Hepatocyte (in vitro differentiated cells): ENCODE data around the gene MANBA. TPM values are rescaled to one million over a fixed set of nuclear protein-coding genes. Genes with fewer than 3 reads are reported as not detected.

Experiments
- DNase-seq: peaks from one replicate; pipeline ENCODE4 v3.0.0-alpha.2; 2016; ENCODE audit warnings: low spot score
- H2AFZ ChIP-seq: fragments of 200-600 bp; sonication (generic); 2 replicates; pipeline ENCODE4 v1.6.0; 2016; ENCODE audit warnings: antibody characterized with exemption, mild to moderate bottlenecking
- H3K27ac ChIP-seq: fragments of 200-600 bp; sonication (generic); 2 replicates; pipeline ENCODE4 v1.5.1; 2016; ENCODE audit warnings: mild to moderate bottlenecking
- H3K27me3 ChIP-seq: fragments of 200-600 bp; sonication (generic); 2 replicates; pipeline ENCODE4 v1.6.1; 2016
- H3K36me3 ChIP-seq: fragments of 200-600 bp; sonication (generic); replicated peaks from 2 replicates; pipeline ENCODE4 v1.5.1; 2016; ENCODE audit warnings: low read depth; ENCODE audit not compliant: insufficient read depth
- H3K4me1 ChIP-seq: fragments of 200-600 bp; sonication (generic); 2 replicates; pipeline ENCODE4 v1.5.1; 2016; ENCODE audit warnings: mild to moderate bottlenecking, moderate library complexity; ENCODE audit not compliant: insufficient read depth
- H3K4me2 ChIP-seq: fragments of 200-600 bp; sonication (generic); 2 replicates; pipeline ENCODE4 v1.6.0; 2016
- H3K4me3 ChIP-seq: fragments of 200-600 bp; sonication (generic); 2 replicates; pipeline ENCODE4 v1.5.1; 2016; ENCODE audit warnings: mild to moderate bottlenecking
- H3K79me2 ChIP-seq: fragments of 200-600 bp; sonication (generic); 2 replicates; pipeline ENCODE4 v1.6.0; 2017; ENCODE audit warnings: mild to moderate bottlenecking
- H3K9me2 ChIP-seq: fragments of 200-600 bp; sonication (generic); replicated peaks from 2 replicates; pipeline ENCODE4 v1.6.0; 2017; ENCODE audit warnings: mild to moderate bottlenecking; ENCODE audit not compliant: insufficient read depth
- H3K9me3 ChIP-seq: fragments of 200-600 bp; sonication (generic); 2 replicates; pipeline ENCODE4 v1.5.1; 2016; ENCODE audit warnings: low read depth, mild to moderate bottlenecking
- H4K20me1 ChIP-seq: fragments of 200-600 bp; sonication (generic); 2 replicates; pipeline ENCODE4 v1.6.0; 2016; ENCODE audit warnings: mild to moderate bottlenecking; ENCODE audit not compliant: insufficient read depth, poor library complexity, severe bottlenecking
- EZH2 ChIP-seq: fragments of 200-600 bp; sonication (generic); IDR thresholded peaks from 2 replicates; pipeline ENCODE4 v1.6.1; 2016; ENCODE audit warnings: antibody characterized with exemption, mild to moderate bottlenecking, borderline replicate concordance
- EZH2phosphoT487 ChIP-seq: fragments of 200-600 bp; sonication (generic); IDR thresholded peaks from one replicate; pipeline ENCODE4 v1.6.1; 2018; ENCODE audit warnings: antibody characterized with exemption, mild to moderate bottlenecking, low read depth, moderate library complexity; ENCODE audit not compliant: unreplicated experiment, severe bottlenecking
- WGBS: methylation state at CpG from one replicate; pipeline ENCODE4 v1.1.6; 2016; ENCODE audit warnings: low lambda C conversion rate; ENCODE audit errors: missing lambda C conversion rate; 5-methylcytosine and 5-hydroxymethylcytosine counted together
- polyA plus RNA-seq: library from polyadenylated mRNA; unstranded; fragments of >200 nt; fragmentation: Nextera tagmentation; extraction: Ambion mirVana; gene quantifications from 2 replicates; pipeline ENCODE4 v1.2.1, GENCODE V29; 2016
- total RNA-seq: library from RNA; depleted of rRNA; stranded (reverse); fragments of >200 nt; gene quantifications from 2 replicates; pipeline ENCODE4 v1.2.3, GENCODE V29; 2014
- TF ChIP-seq, protein P1 (sequence below): fragments of 200-600 bp; sonication (generic); IDR thresholded peaks from 2 replicates; pipeline ENCODE4 v1.5.1; 2016; ENCODE audit warnings: antibody characterized with exemption, mild to moderate bottlenecking; ENCODE audit not compliant: poor library complexity

Gene MANBA
- total and polyA plus RNA-seq, 2 experiments from 2014 or later = 52.0 to 98.1 TPM

DNA sequence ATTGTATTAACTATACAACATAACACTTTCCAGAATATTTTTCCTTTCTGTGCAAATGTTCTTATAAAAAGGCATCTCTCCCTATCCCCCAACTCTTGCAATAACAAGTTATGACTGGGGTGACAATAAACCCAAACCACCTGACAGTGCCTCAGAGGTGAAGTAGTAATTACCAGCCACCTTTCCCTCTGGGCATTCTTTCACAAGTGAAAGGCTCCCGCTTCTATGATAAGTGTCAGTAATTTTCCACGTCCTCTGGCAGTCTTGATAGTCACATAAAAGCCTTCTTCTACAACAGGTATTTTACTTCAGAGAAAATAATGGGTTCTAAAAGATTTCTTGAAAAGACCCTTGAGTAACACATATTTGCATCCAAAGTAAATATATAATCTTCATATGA, 82.7 kb downstream of the MANBA start:
- H3K4me1 ChIP-seq = peaks cover 34% of the 10 kb centered on the region
- H3K4me3 ChIP-seq = no peak overlapping the region
- no peaks in the 10 kb centered on the region for H3K36me3 ChIP-seq
- TF ChIP-seq EZH2phosphoT487 (no peak), EZH2 (no peak)
- TF ChIP-seq, protein P1, sequence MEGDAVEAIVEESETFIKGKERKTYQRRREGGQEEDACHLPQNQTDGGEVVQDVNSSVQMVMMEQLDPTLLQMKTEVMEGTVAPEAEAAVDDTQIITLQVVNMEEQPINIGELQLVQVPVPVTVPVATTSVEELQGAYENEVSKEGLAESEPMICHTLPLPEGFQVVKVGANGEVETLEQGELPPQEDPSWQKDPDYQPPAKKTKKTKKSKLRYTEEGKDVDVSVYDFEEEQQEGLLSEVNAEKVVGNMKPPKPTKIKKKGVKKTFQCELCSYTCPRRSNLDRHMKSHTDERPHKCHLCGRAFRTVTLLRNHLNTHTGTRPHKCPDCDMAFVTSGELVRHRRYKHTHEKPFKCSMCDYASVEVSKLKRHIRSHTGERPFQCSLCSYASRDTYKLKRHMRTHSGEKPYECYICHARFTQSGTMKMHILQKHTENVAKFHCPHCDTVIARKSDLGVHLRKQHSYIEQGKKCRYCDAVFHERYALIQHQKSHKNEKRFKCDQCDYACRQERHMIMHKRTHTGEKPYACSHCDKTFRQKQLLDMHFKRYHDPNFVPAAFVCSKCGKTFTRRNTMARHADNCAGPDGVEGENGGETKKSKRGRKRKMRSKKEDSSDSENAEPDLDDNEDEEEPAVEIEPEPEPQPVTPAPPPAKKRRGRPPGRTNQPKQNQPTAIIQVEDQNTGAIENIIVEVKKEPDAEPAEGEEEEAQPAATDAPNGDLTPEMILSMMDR = no peak
- peak; percentile 36 for DNase-seq
- no peaks in the 10 kb centered on the region for H4K20me1 ChIP-seq
- no peak overlapping the region for H2AFZ ChIP-seq
- no peaks in the 10 kb centered on the region for H3K9me3 ChIP-seq
- H3K27me3 ChIP-seq = no peaks in the 10 kb centered on the region
- WGBS = 45% methylated on average over 2 of the region's 2 CpGs
- H3K9me2 ChIP-seq = no peaks in the 10 kb centered on the region
- H3K27ac ChIP-seq = peak overlapping the region; percentile 38
- no peaks in the 10 kb centered on the region for H3K79me2 ChIP-seq
- peak overlapping the region; percentile 27 for H3K4me2 ChIP-seq

DNA sequence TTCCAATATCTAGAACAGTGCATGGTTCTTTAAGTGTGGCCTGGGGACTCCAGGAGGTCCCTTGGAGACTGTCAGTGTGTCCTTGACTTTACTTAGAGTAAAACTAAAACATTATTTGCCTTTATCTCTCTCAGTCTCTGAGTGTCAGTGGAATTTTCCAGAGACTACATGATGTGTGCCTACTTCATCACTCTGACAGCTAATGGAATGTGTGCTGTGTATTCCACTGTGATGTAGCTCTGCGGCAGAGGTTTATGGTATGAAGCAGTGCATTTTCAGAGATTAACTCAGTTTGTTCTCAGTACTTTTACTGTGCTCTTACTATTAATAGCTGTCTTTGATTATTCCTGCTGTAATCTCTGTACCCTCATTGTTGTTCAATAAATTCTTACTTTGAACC, 85.6 kb downstream of the MANBA start:
- Histone ChIP-seq H3K27me3 (no peaks in the 10 kb centered on the region), H3K9me3 (no peaks in the 10 kb centered on the region), H3K4me1 (peaks cover 34% of the 10 kb centered on the region), H4K20me1 (no peaks in the 10 kb centered on the region), H2AFZ (no peak overlapping the region), H3K79me2 (no peaks in the 10 kb centered on the region), H3K9me2 (no peaks in the 10 kb centered on the region), H3K4me3 (no peak overlapping the region), H3K27ac (peak overlapping the region; percentile 86), H3K4me2 (peak overlapping the region; percentile 27), H3K36me3 (no peaks in the 10 kb centered on the region)
- peak; percentile 77 for DNase-seq
- WGBS = 25% methylated on average over 1 of the region's 1 CpG
- TF ChIP-seq EZH2 (no peak), EZH2phosphoT487 (no peak)
- TF ChIP-seq, protein P1 = no peak

DNA sequence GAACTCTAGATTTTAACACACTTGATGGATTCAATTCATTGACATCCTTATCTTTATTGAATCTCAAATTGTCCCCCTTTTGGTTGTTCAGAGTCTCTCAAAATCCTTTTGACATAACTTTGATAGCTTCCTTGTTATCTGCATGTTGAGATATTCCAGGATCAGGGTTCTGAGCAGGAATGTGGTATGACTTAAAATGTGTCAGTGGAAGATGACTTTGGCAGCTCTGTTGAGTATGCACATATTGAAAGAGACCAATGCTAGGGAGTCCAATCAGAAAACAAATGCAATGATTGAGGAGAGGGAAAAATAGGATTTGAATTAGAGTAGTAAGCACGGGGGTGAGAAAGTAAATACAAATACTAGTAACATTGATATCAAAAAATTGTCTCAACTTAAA, 93.8 kb downstream of the MANBA start:
- H2AFZ ChIP-seq = no peak overlapping the region
- no peak overlapping the region for H3K27ac ChIP-seq
- no peaks in the 10 kb centered on the region for H3K36me3 ChIP-seq
- DNase-seq = no peak
- no peaks in the 10 kb centered on the region for H3K9me2 ChIP-seq
- no peak overlapping the region for H3K4me2 ChIP-seq
- H3K79me2 ChIP-seq = no peaks in the 10 kb centered on the region
- TF ChIP-seq EZH2 = no peak
- TF ChIP-seq, protein P1 = no peak
- TF ChIP-seq EZH2phosphoT487 = no peak
- no peak overlapping the region for H3K4me3 ChIP-seq
- H4K20me1 ChIP-seq = no peaks in the 10 kb centered on the region
- H3K27me3 ChIP-seq = no peaks in the 10 kb centered on the region
- H3K9me3 ChIP-seq = no peaks in the 10 kb centered on the region
- WGBS = 89% methylated on average over 1 of the region's 1 CpG
- H3K4me1 ChIP-seq = no peaks in the 10 kb centered on the region

DNA sequence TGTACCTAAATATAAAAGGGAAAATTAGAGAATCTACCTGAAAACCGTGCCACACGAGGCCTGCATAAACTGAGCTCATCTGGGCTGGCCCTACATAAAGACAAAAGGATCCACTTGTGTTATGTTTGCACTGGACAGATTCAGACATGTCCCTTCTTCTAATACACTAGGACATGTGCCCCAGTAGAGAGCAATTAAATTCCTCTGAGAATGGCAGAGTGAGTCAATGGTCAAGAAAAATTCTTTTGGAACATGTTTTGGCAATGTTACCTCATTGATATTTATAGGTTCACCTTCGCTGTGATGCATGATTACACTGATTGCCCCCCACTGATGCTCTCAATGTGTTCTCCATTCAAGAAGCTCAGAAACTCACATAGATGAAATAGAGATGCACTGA, 95.2 kb downstream of the MANBA start:
- H3K27me3 ChIP-seq = no peaks in the 10 kb centered on the region
- WGBS = 92% methylated on average over 3 of the region's 3 CpGs
- H3K4me1 ChIP-seq = no peaks in the 10 kb centered on the region
- H3K4me2 ChIP-seq = no peak overlapping the region
- TF ChIP-seq EZH2 (no peak), EZH2phosphoT487 (no peak)
- TF ChIP-seq, protein P1 = no peak
- no peak for DNase-seq
- H3K27ac ChIP-seq = no peak overlapping the region
- no peaks in the 10 kb centered on the region for H4K20me1 ChIP-seq
- no peak overlapping the region for H2AFZ ChIP-seq
- no peaks in the 10 kb centered on the region for H3K79me2 ChIP-seq
- no peak overlapping the region for H3K4me3 ChIP-seq
- no peaks in the 10 kb centered on the region for H3K9me3 ChIP-seq
- no peaks in the 10 kb centered on the region for H3K9me2 ChIP-seq
- no peaks in the 10 kb centered on the region for H3K36me3 ChIP-seq
